VCaP (cell line): ENCODE measurements around the gene TPGS1.

Source experiments
- H3K27ac ChIP-seq: fragments of 450-650 bp; 2 replicates; pipeline ENCODE4 v1.5.1; 2017
- CTCF ChIP-seq: fragments of 450-650 bp; conservative IDR thresholded peaks from 2 replicates; pipeline ENCODE4 v1.5.1; 2017; ENCODE audit warnings: mild to moderate bottlenecking, moderate library complexity

TPGS1 gene, protein sequence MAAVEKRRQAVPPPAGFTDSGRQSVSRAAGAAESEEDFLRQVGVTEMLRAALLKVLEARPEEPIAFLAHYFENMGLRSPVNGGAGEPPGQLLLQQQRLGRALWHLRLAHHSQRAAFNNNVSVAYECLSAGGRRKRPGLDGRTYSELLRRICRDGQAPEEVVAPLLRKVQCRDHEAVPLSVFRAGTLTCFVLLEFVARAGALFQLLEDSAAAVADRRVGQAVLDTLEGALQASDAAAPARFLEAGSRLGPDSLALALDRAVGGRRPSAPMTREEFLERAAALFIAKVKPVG

GRCh38 chr19:507286-508203, at the start of gene TPGS1:
Gene TPGS1 (plus strand): TSS chr19:507497. CDS start chr19:507507, 10 bp downstream.
- no peak for TF ChIP-seq CTCF
- peak within 1 kb of the TSS; percentile 82 for H3K27ac ChIP-seq

GRCh38 chr19:457636-458035, 49.7 kb upstream of the TPGS1 start:
- TF ChIP-seq CTCF: no peak
- H3K27ac ChIP-seq: no peak overlapping the region

DNA sequence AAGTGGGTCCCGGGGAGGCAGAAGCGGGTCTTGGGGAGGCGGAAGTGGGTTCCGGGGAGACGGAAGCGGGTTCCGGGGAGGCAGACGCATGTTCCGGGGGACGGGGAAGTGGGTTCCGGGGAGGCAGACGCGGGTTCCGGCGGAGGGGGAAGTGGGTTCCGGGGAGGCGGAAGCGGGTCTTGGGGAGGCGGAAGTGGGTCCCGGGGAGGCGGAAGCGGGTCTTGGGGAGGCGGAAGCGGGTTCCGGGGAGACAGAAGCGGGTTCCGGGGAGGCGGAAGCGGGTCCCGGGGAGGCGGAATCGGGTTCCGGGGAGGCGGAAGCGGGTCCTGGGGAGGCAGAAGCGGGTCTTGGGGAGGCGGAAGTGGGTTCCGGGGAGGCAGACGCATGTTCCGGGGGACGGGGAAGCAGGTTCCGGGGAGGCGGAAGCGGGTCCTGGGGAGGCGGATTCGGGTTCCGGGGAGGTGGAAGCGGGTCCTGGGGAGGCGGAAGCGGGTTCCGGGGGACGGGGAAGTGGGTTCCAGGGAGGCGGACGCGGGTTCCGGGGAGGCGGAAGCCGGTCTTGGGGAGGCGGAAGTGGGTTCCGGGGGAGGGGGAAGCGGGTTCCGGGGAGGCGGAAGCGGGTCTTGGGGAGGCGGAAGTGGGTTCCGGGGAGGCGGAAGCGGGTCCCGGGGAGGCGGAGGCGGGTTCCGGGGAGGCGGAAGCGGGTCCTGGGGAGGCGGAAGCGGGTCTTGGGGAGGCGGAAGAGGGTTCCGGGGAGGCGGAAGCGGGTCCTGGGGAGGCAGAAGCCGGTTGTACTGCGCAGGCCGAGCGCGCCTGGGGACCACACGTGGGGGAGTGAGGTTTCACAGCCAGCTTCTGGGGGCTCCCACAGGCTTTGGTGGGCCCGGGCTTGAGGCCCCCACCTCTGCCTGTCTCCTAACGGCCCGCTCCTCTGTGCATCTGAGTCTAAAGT, 48.9 kb upstream of the TPGS1 start:
- no peak for TF ChIP-seq CTCF
- H3K27ac ChIP-seq: no peak overlapping the region

DNA sequence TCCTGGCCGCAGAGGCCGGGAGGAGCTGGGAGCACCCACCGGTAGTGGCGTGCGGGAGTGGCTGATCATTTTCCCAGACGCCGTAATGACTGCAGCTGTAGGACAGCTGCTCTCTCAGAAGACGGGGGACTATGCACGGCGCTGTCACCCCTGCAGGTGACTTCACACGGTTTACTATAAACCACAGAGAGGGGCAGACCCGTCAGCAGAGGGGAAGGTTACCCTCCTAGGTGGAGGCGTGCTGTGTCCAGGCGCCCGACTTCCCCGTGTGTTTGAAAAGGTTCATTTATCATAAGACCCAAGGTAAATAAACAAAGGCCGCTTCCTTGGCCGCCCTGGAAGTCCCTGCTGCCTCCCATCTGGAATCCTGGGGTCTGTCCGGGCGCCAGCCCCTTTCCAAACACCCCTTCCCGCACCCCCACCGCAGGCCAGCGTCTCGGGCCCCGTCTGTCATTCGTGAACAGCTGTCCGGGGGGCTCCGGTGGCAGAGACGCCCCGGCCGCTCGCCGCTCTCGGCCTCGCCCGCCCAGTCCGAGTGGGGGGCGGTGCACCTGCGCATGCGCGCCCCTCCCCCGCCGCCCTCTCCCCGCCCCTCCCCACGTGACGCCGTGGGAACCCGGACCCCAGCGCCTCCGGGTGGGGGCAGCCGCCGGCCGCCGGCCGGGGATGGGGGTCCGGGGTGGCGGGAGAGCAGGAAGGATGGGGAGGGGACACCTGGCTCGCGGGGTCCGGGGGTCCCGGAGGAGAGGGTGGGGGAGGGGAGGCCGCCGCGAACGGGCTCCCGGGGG, 47.4 kb upstream of the TPGS1 start:
- peak overlapping the region; percentile 83 for H3K27ac ChIP-seq
- TF ChIP-seq CTCF: no peak

GRCh38 chr19:460877-461720, 46.2 kb upstream of the TPGS1 start, which contains the start of gene SHC2:
Gene SHC2 (minus strand): TSS chr19:461033. CDS start chr19:460996, 37 bp downstream.
- no peak for TF ChIP-seq CTCF
- H3K27ac ChIP-seq: peak within 1 kb of the TSS; percentile 83
